H1 (cell line): Measurements from ENCODE around the gene NEURL1. TPM values are rescaled to one million over a fixed set of nuclear protein-coding genes. Genes with fewer than 3 reads are reported as not detected.

ENCODE experiments used
- CTCF ChIA-PET: fragments of 300-600 bp; sonication (Branson Sonifier 250); formaldehyde crosslinking; loops from one replicate; lab custom pipeline; 2021; ENCODE audit not compliant: partially characterized antibody; lab: Charles Lee
- POLR2A ChIA-PET: fragments of 300-600 bp; sonication (Branson Sonifier 250); formaldehyde crosslinking; loops from one replicate; lab custom pipeline; 2021; ENCODE audit warnings: inconsistent platforms; ENCODE audit not compliant: partially characterized antibody; lab: Charles Lee
- DNase-seq, 2 experiments: peaks; one replicate each; pipeline versions ENCODE4 v3.0.0 to v3.0.0-alpha.2; 2010 to 2022; ENCODE audit warnings: low spot score in 2 of 2, low read depth in 1 of 2, mixed read lengths in 1 of 2
- FAIRE-seq: peaks from 2 replicates; lab custom pipeline; 2011; peaks lifted over from hg19 to GRCh38; lab: Jason Lieb, UNC
- H2AFZ ChIP-seq: 2 replicates; pipeline ENCODE4 v1.8.1; 2012; ENCODE audit warnings: low read length, inconsistent platforms
- H2AK5ac ChIP-seq: 2 replicates; pipeline ENCODE4 v1.6.1; 2013; ENCODE audit warnings: low read depth, low read length
- H2BK120ac ChIP-seq: replicated peaks from 2 replicates; pipeline ENCODE3; 2013; ENCODE audit warnings: low read depth, low read length, inconsistent platforms
- H2BK12ac ChIP-seq: 2 replicates; pipeline ENCODE4 v1.6.1; 2013; ENCODE audit warnings: low read depth, low read length
- H2BK15ac ChIP-seq: 2 replicates; pipeline ENCODE4 v1.6.1; 2013; ENCODE audit warnings: low read length
- H2BK20ac ChIP-seq: 2 replicates; pipeline ENCODE4 v1.6.1; 2013; ENCODE audit warnings: low read length
- H2BK5ac ChIP-seq: 2 replicates; pipeline ENCODE4 v1.6.1; 2013; ENCODE audit warnings: low read depth, low read length
- H3K14ac ChIP-seq: 2 replicates; pipeline ENCODE4 v1.6.1; 2013; ENCODE audit warnings: inconsistent platforms; ENCODE audit not compliant: insufficient read length
- H3K18ac ChIP-seq: 2 replicates; pipeline ENCODE4 v1.6.1; 2013; ENCODE audit warnings: low read length; ENCODE audit errors: extremely low read depth
- H3K23ac ChIP-seq: 2 replicates; pipeline ENCODE4 v1.6.1; 2013; ENCODE audit warnings: inconsistent platforms; ENCODE audit not compliant: insufficient read length
- H3K23me2 ChIP-seq: 2 replicates; pipeline ENCODE4 v1.6.1; 2013; ENCODE audit warnings: low read depth, low read length
- H3K27ac ChIP-seq: 2 replicates; pipeline ENCODE4 v1.6.1; 2011; ENCODE audit warnings: low read depth, low read length, inconsistent platforms
- H3K27me3 ChIP-seq, 4 experiments: replicated peaks in 1 of 4; 1 replicate in 1 of 4; 2 replicates in 3 of 4; pipeline versions ENCODE4 v1.6.1 to v1.8.1; 2011 to 2013; ENCODE audit warnings: low read length in 3 of 4, mild to moderate bottlenecking in 3 of 4, inconsistent platforms in 2 of 4, mixed read lengths in 2 of 4, moderate library complexity in 1 of 4; ENCODE audit not compliant: control insufficient read depth in 3 of 4, insufficient read depth in 3 of 4; ENCODE audit errors: extremely low read depth in 1 of 4
- H3K36me3 ChIP-seq, 4 experiments: 2 replicates each; pipeline versions ENCODE4 v1.6.1 to v1.8.1; 2011 to 2013; ENCODE audit warnings: mild to moderate bottlenecking in 4 of 4, low read length in 3 of 4, moderate library complexity in 2 of 4, control low read depth in 1 of 4, inconsistent platforms in 1 of 4; ENCODE audit not compliant: insufficient read depth in 4 of 4, control insufficient read depth in 2 of 4
- H3K4ac ChIP-seq: replicated peaks from 2 replicates; pipeline ENCODE3; 2013; ENCODE audit warnings: low read length, low read depth, mixed read lengths, inconsistent platforms; ENCODE audit not compliant: insufficient read length
- H3K4me1 ChIP-seq, 4 experiments: replicated peaks in 1 of 4; 1 replicate in 1 of 4; 2 replicates in 3 of 4; pipeline versions ENCODE4 v1.6.1 to v1.8.1; 2011 to 2013; ENCODE audit warnings: low read length in 3 of 4, inconsistent platforms in 2 of 4, mixed read lengths in 1 of 4; ENCODE audit not compliant: insufficient read depth in 4 of 4, control insufficient read depth in 3 of 4
- H3K4me2 ChIP-seq, 2 experiments: 2 replicates each; pipeline versions ENCODE4 v1.6.1 to v1.8.1; 2011 to 2013; ENCODE audit warnings: low read depth in 2 of 2, low read length in 2 of 2, control low read depth in 1 of 2, inconsistent platforms in 1 of 2, mild to moderate bottlenecking in 1 of 2; ENCODE audit not compliant: insufficient read depth in 1 of 2
- H3K4me3 ChIP-seq, 4 experiments: fragments of 200-600, 300-600 bp in 1 of 4; sonication (generic), shearing (Covaris generic), sonication (Bioruptor Twin) in 1 of 4; 2 replicates each; pipeline versions ENCODE4 v1.5.1 to v1.8.1; 2011 to 2016; ENCODE audit warnings: low read length in 4 of 4, low read depth in 3 of 4, control low read depth in 2 of 4, inconsistent platforms in 2 of 4, mild to moderate bottlenecking in 2 of 4, mixed read lengths in 1 of 4, moderate library complexity in 1 of 4; ENCODE audit not compliant: insufficient read depth in 2 of 4; ENCODE audit errors: extremely low read depth in 1 of 4
- H3K56ac ChIP-seq: replicated peaks from 2 replicates; pipeline ENCODE3; 2013; ENCODE audit warnings: low read depth, mild to moderate bottlenecking, mixed read lengths, low read length, inconsistent platforms; ENCODE audit not compliant: insufficient read length
- H3K79me1 ChIP-seq: 2 replicates; pipeline ENCODE4 v1.6.1; 2013; ENCODE audit warnings: low read depth, low read length, control low read depth
- H3K79me2 ChIP-seq, 2 experiments: 2 replicates each; pipeline versions ENCODE4 v1.6.1 to v1.8.1; 2012 to 2013; ENCODE audit warnings: low read length in 2 of 2, mild to moderate bottlenecking in 2 of 2, inconsistent platforms in 1 of 2; ENCODE audit not compliant: insufficient read depth in 2 of 2, control insufficient read depth in 1 of 2
- H3K9ac ChIP-seq, 4 experiments: replicated peaks in 1 of 4; 1 replicate in 1 of 4; 2 replicates in 3 of 4; pipeline versions ENCODE4 v1.6.1 to v1.8.1; 2011 to 2013; ENCODE audit warnings: low read depth in 3 of 4, low read length in 3 of 4, control low read depth in 2 of 4, mild to moderate bottlenecking in 2 of 4, moderate library complexity in 2 of 4, inconsistent platforms in 1 of 4; ENCODE audit errors: extremely low read depth in 1 of 4
- H3K9me3 ChIP-seq, 2 experiments: 2 replicates each; pipeline versions ENCODE4 v1.6.1 to v1.8.1; 2012 to 2013; ENCODE audit warnings: mild to moderate bottlenecking in 2 of 2, moderate library complexity in 2 of 2, control low read depth in 1 of 2, inconsistent platforms in 1 of 2, low read depth in 1 of 2, low read length in 1 of 2, mixed read lengths in 1 of 2; ENCODE audit not compliant: insufficient read depth in 2 of 2
- H4K20me1 ChIP-seq, 2 experiments: replicated peaks in 1 of 2; 2 replicates each; pipeline versions ENCODE3 to v1.8.1; 2011 to 2013; ENCODE audit warnings: inconsistent platforms in 2 of 2, low read length in 2 of 2, mild to moderate bottlenecking in 1 of 2; ENCODE audit not compliant: insufficient read depth in 2 of 2, control insufficient read depth in 1 of 2
- H4K5ac ChIP-seq: 2 replicates; pipeline ENCODE4 v1.6.1; 2013; ENCODE audit warnings: low read length, low read depth, mixed read lengths, inconsistent platforms; ENCODE audit not compliant: insufficient read length
- H4K8ac ChIP-seq: 2 replicates; pipeline ENCODE4 v1.8.0; 2013; ENCODE audit warnings: mild to moderate bottlenecking, moderate library complexity, low read length, inconsistent platforms; ENCODE audit not compliant: insufficient read depth; ENCODE audit errors: extremely low read depth
- H4K91ac ChIP-seq: replicated peaks from 2 replicates; pipeline ENCODE3; 2013; ENCODE audit warnings: low read length, mixed read lengths, inconsistent platforms; ENCODE audit not compliant: insufficient read length
- BACH1 ChIP-seq: IDR thresholded peaks from 2 replicates; pipeline ENCODE4 v1.6.1; 2012; ENCODE audit warnings: low read length, improper control_type of control experiment
- CTBP2 ChIP-seq: IDR thresholded peaks from 2 replicates; pipeline ENCODE4 v1.7.0; 2011; ENCODE audit warnings: borderline replicate concordance, mild to moderate bottlenecking, moderate library complexity, mixed read lengths, low read length; ENCODE audit not compliant: insufficient read depth, insufficient read length
- NRF1 ChIP-seq: IDR thresholded peaks from 2 replicates; pipeline ENCODE4 v1.6.1; 2011; ENCODE audit warnings: mild to moderate bottlenecking, low read depth, low read length, improper control_type of control experiment
- SP4 ChIP-seq: IDR thresholded peaks from 2 replicates; pipeline ENCODE4 v1.6.1; 2012; ENCODE audit warnings: low read length, inconsistent platforms
- SRF ChIP-seq: IDR thresholded peaks from 2 replicates; pipeline ENCODE4 v1.6.1; 2011; ENCODE audit warnings: mild to moderate bottlenecking, low read depth, low read length, moderate library complexity
- TAF1 ChIP-seq: IDR thresholded peaks from 2 replicates; pipeline ENCODE4 v1.6.1; 2011; ENCODE audit warnings: mild to moderate bottlenecking, low read depth, low read length
- TEAD4 ChIP-seq: IDR thresholded peaks from 2 replicates; pipeline ENCODE4 v1.6.1; 2012; ENCODE audit warnings: low read depth, low read length, inconsistent platforms, mixed read lengths
- whole genome bisulfite sequencing, 2 experiments: shearing (Covaris generic) in 1 of 2; methylation state at CpG; one replicate each; pipeline versions ENCODE4 v1.1.6 to v1.1.7; 2013 to 2015; ENCODE audit warnings: low lambda C conversion rate in 2 of 2, mixed read lengths in 2 of 2, inconsistent platforms in 1 of 2, low coverage in 1 of 2, missing lambda C conversion rate in 1 of 2; ENCODE audit not compliant: insufficient replicate concordance in 2 of 2, insufficient coverage in 1 of 2, insufficient read length in 1 of 2; ENCODE audit errors: extremely low coverage in 1 of 2, missing lambda C conversion rate in 1 of 2; 5-methylcytosine and 5-hydroxymethylcytosine counted together
- polyA plus RNA-seq, 7 experiments: library from polyadenylated mRNA; depleted of rRNA in 3 of 7; stranded (reverse) in 5 of 7; unstranded in 2 of 7; fragments of >200 nt in 5 of 7; fragments of 200-250 nt in 2 of 7; gene quantifications; 1 replicate in 5 of 7; 2 replicates in 1 of 7; 4 replicates in 1 of 7; pipeline versions ENCODE4 v1.2.1 to v1.2.3, GENCODE V29; 2011 to 2013; ENCODE audit warnings: missing spikeins in 2 of 7, mixed read lengths in 2 of 7
- total RNA-seq: library from RNA; stranded (reverse); fragmentation: NEBNext Ultra II Directional; extraction: Animal tissue kit (Norgen Biotek cat#: 25700); gene quantifications from 2 replicates; pipeline ENCODE4 v1.2.1, GENCODE V29; 2021

Gene NEURL1
- total and polyA plus RNA-seq, 2 of the 8 experiments (the other 6 are each of a cell fraction or from before 2014, with no cell fraction given), result 0.54 to 0.58 TPM

DNA sequence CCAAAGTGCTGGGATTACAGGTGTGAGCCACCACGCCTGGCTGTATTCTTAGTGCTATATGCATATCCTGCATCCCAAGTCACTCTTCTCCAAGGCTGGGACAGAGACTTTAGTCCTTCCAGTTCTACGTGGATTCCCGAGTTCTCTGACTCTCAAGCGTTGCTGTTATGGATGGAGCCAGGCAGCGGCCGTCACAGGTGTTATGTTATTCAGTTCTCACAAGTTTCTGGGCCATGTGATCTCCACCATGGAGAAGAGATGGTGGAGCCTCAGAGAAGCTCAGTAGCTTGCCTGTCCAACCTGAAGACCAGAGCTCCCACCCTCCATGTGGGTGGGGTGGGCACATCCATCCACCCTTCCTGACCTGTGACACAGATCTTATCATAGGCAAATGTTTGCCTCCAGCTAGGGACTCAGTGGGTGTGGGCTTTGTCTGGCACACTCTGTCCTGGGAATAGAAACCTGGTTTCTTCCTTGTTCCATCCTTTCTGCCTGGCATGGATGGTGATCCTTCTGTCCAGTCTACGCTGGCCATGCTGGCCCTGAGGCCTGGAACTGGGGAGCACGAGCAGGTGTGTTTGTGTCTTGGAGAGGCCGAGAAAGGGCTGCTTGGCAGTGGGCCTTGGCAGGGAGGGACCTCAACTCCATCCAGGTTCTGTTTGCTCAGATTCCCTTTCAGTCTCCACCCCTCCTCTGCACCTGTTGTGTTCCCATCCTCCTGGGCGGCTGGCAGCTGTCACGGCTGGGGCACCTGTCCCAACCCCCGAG, 55.3 kb downstream of the NEURL1 start:
- Histone ChIP-seq H3K79me2 (no peaks in the 10 kb centered on the region), H3K4me2 (no peak overlapping the region), H2BK12ac (no peak overlapping the region), H2AFZ (no peak overlapping the region), H2BK120ac (no peak overlapping the region), H3K9me3 (no peaks in the 10 kb centered on the region), H3K9ac (no peak overlapping the region), H3K79me1 (no peaks in the 10 kb centered on the region), H3K4me1 (peaks cover 0 to 3% (median 0%) of the 10 kb centered on the region in 4 experiments; a peak in 1 of 7 replicates), H2BK15ac (no peak overlapping the region), H3K14ac (no peak overlapping the region), H4K5ac (no peak overlapping the region), H2BK5ac (no peak overlapping the region)
- POLR2A ChIA-PET, result interaction anchor here (1.3 kb wide), 1 partner anchor 12 kb away, joined by 3 read pairs; no protein-coding TSS in a partner anchor
- FAIRE-seq, result no peak
- TF ChIP-seq TEAD4 (no peak), TAF1 (no peak), SP4 (no peak), BACH1 (no peak), NRF1 (no peak), CTBP2 (no peak), SRF (no peak)
- TF ChIP-seq, all 59 proteins: peak for 0
- H3K4me3 ChIP-seq, result no peak overlapping the region
- H3K23ac ChIP-seq, result no peak overlapping the region
- H2AK5ac ChIP-seq, result no peak overlapping the region
- no peak for DNase-seq
- no peaks in the 10 kb centered on the region for H3K23me2 ChIP-seq
- no peaks in the 10 kb centered on the region for H3K36me3 ChIP-seq
- H3K27ac ChIP-seq, result no peak overlapping the region
- H3K4ac ChIP-seq, result no peak overlapping the region
- no peak overlapping the region for H3K56ac ChIP-seq
- peaks cover 0 to 2% (median 0%) of the 10 kb centered on the region in 4 experiments; a peak in 1 of 7 replicates for H3K27me3 ChIP-seq
- no peak overlapping the region for H4K8ac ChIP-seq
- no peaks in the 10 kb centered on the region for H4K20me1 ChIP-seq
- H3K18ac ChIP-seq, result no peak overlapping the region
- no peak overlapping the region for H4K91ac ChIP-seq
- H2BK20ac ChIP-seq, result no peak overlapping the region
- 85% methylated on average over 12 of the region's 12 CpGs; no CpG with 5 or more reads in 1 of the 2 experiments for WGBS, 2 experiments
- CTCF ChIA-PET, result interaction anchor here (0.5 to 6.4 kb wide), 5 partner anchors 9 to 336 kb away, joined by 3 to 64 read pairs (median 4); no protein-coding TSS in a partner anchor
